ENCODE data around the gene ACOX3.
A peak's percentile ranks its signal among the peaks of the same experiment; 100 is the strongest.

The ACOX3 gene

DNA sequence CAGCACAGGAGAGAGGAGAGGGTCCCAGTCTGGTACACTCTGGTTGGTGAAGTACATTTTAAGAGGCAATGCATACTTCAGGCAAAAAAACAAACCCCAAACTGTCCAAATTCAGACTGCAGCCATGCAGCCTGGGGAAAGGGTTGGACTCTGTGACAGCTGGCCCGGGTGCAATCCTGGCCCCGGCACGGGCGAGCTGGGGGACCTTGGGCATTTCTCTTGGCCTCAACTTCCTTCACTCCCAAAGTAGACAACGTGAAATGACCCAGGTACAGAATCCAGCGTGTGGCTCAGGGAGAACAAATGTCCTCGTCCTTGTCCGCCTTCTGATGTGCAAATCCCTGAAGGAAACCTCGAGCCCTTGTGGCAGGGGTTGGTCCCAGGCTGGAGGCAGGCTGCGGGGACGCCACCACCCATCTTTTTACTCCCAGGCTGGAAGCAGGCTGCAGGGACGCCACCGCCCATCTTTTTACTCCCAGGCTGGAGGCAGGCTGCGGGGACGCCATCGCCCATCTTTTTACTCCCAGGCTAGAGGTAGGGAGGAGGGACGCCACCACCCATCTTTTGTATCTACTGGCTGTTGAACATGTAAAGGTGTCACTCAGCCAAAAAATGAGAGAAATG lies 62.3 kb downstream of the ACOX3 start:
- no peak overlapping the region for H3K4me3 ChIP-seq (ENCODE audit: low read depth, low read length)
- TF ChIP-seq ZNF660 (tag by site-specific recombination; IDR thresholded peaks at IDR 0.05) (no peak), KLF9 (tag by site-specific recombination; IDR thresholded peaks at IDR 0.05; ENCODE audit: low read depth) (no peak), GFI1B (tag by site-specific recombination; IDR thresholded peaks at IDR 0.05) (no peak)
- no peaks in the 10 kb centered on the region for H3K4me1 ChIP-seq (ENCODE audit: control insufficient read depth, insufficient read depth, low read length)
- H3K9me3 ChIP-seq (ENCODE audit: control insufficient read depth, insufficient read depth, low read depth, low read length): no peaks in the 10 kb centered on the region
- ChIA-PET POLR2A (no interaction called here), CTCF (no interaction called here)
- H3K27ac ChIP-seq (ENCODE audit: extremely low read depth, low read depth, low read length): no peak overlapping the region
- no peaks in the 10 kb centered on the region for H3K36me3 ChIP-seq (ENCODE audit: control insufficient read depth in 2 of 2, insufficient read depth in 1 of 2, low read length in 2 of 2)

GRCh38 chr4:8377103-8378075 lies 63.1 kb downstream of the ACOX3 start:
- H3K4me3 ChIP-seq (ENCODE audit: low read depth, low read length): no peak overlapping the region
- H3K27ac ChIP-seq (ENCODE audit: extremely low read depth, low read depth, low read length): no peak overlapping the region
- no peaks in the 10 kb centered on the region for H3K9me3 ChIP-seq (ENCODE audit: control insufficient read depth, insufficient read depth, low read depth, low read length)
- H3K4me1 ChIP-seq (ENCODE audit: control insufficient read depth, insufficient read depth, low read length): no peaks in the 10 kb centered on the region
- TF ChIP-seq ZXDB (tag by site-specific recombination; IDR thresholded peaks at IDR 0.05) (no peak), ZNF48 (tag by site-specific recombination; IDR thresholded peaks at IDR 0.05) (no peak), ZIC2 (tag by site-specific recombination; IDR thresholded peaks at IDR 0.05) (no peak), ZNF629 (tag by site-specific recombination; IDR thresholded peaks at IDR 0.05) (no peak), HOXC10 (CRISPR knock-in tag; IDR thresholded peaks at IDR 0.05) (no peak), GLIS2 (tag by site-specific recombination; IDR thresholded peaks at IDR 0.05) (no peak), ZNF76 (tag by site-specific recombination; IDR thresholded peaks at IDR 0.05; ENCODE audit: borderline replicate concordance, low read depth) (no peak), ZNF837 (tag by site-specific recombination; IDR thresholded peaks at IDR 0.05) (no peak), ZSCAN30 (tag by site-specific recombination; IDR thresholded peaks at IDR 0.05) (no peak), ZNF658 (tag by site-specific recombination; IDR thresholded peaks at IDR 0.05) (no peak)
- TF ChIP-seq, protein P1, sequence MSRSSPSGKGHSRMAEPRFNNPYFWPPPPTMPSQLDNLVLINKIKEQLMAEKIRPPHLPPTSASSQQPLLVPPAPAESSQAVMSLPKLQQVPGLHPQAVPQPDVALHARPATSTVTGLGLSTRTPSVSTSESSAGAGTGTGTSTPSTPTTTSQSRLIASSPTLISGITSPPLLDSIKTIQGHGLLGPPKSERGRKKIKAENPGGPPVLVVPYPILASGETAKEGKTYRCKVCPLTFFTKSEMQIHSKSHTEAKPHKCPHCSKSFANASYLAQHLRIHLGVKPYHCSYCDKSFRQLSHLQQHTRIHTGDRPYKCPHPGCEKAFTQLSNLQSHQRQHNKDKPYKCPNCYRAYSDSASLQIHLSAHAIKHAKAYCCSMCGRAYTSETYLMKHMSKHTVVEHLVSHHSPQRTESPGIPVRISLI (tag by site-specific recombination; IDR thresholded peaks at IDR 0.05): no peak
- CTCF ChIA-PET: interaction anchor here (0.5 kb wide), 1 partner anchor 385 kb away, joined by 3 read pairs; no protein-coding TSS in a partner anchor
- H3K36me3 ChIP-seq (ENCODE audit: control insufficient read depth in 2 of 2, insufficient read depth in 1 of 2, low read length in 2 of 2): no peaks in the 10 kb centered on the region
- POLR2A ChIA-PET: no interaction called here

- TF ChIP-seq ZNF423 (tag by site-specific recombination; IDR thresholded peaks at IDR 0.05) (0 out of 2 replicates have a peak, but pooled peaks have one; percentile 22), ZIC2 (tag by site-specific recombination; IDR thresholded peaks at IDR 0.05) (peak; percentile 100), TRIM28 (IDR thresholded peaks at IDR 0.05; ENCODE audit: borderline replicate concordance, low read length) (no peak)
- H3K27ac ChIP-seq (ENCODE audit: extremely low read depth, low read depth, low read length): no peak overlapping the region
- no peaks in the 10 kb centered on the region for H3K36me3 ChIP-seq (ENCODE audit: control insufficient read depth in 2 of 2, insufficient read depth in 1 of 2, low read length in 2 of 2)
- no peaks in the 10 kb centered on the region for H3K4me1 ChIP-seq (ENCODE audit: control insufficient read depth, insufficient read depth, low read length)
- CTCF ChIA-PET: no interaction called here
- POLR2A ChIA-PET: interaction anchor here (0.7 kb wide), 1 partner anchor 175 kb away, joined by 4 read pairs; no protein-coding TSS in a partner anchor
- no peak overlapping the region for H3K4me3 ChIP-seq (ENCODE audit: low read depth, low read length)
- H3K9me3 ChIP-seq (ENCODE audit: control insufficient read depth, insufficient read depth, low read depth, low read length): no peaks in the 10 kb centered on the region
These were observed 64.0 kb downstream of the ACOX3 start for GRCh38 chr4:8376361-8377102.
